ENCODE data around the gene TPSD1. TPM values are rescaled to one million over a fixed set of nuclear protein-coding genes. Genes with fewer than 3 reads are reported as not detected.
"Not testable (repeated sequence)": the region's sequence is repeated elsewhere in the genome, so short reads cannot be mapped to it uniquely, and the experiment has no call there.

TPSD1 gene
- polyA plus RNA-seq, 3 donors from 2014 or later = not detected

- H3K4me3 Mint-ChIP-seq; H3K4me1 Mint-ChIP-seq; H3K27me3 Mint-ChIP-seq (ENCODE audit: low read depth in 3 of 3); H3K9me3 Mint-ChIP-seq; H3K36me3 Mint-ChIP-seq; H3K27ac Mint-ChIP-seq: not testable (repeated sequence)
- DNase-seq = peak in 1 of 3 donors; percentile 13
Observed at GRCh38 chr16:1271724-1272413, 16.0 kb downstream of the TPSD1 start.

GRCh38 chr16:1272453-1273198 lies 16.8 kb downstream of the TPSD1 start:
- Mint-ChIP-seq H3K27ac (peak overlapping the region in 1 of 6 donors; percentile 30), H3K4me3 (no peak overlapping the region), H3K4me1 (peaks cover 0 to 5% of the 10 kb centered on the region in 2 donors), H3K36me3 (no peaks in the 10 kb centered on the region), H3K27me3 (ENCODE audit: low read depth in 3 of 3) (peaks cover 2 to 7% (median 5%) of the 10 kb centered on the region in 3 donors), H3K9me3 (no peaks in the 10 kb centered on the region)
- no peak for DNase-seq

DNA sequence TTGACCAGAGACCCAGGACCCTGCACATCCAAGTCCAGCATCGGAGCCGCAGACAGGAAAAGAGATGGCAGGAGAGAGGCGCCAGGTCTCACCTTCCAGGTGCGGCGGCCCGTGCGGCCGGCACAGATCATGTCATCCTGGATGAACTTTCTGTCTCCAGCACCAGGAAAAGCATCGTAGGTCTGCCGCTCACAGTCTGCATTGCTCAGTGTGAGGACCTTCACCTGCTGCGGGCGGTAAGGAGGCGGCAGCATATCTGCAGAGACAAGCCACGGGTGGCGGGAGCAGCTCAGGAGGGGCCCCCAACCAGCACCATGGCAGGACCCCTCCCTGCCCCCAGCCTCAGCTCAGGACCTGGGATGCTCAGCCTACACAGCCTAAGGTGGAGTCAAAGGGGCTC lies 17.9 kb downstream of the TPSD1 start:
- Mint-ChIP-seq H3K4me3 (no peak overlapping the region), H3K9me3 (no peaks in the 10 kb centered on the region), H3K36me3 (no peaks in the 10 kb centered on the region), H3K27me3 (ENCODE audit: low read depth in 3 of 3) (peaks cover 2 to 7% (median 5%) of the 10 kb centered on the region in 3 donors), H3K4me1 (peaks cover 0 to 5% of the 10 kb centered on the region in 2 donors), H3K27ac (no peak overlapping the region)
- no peak for DNase-seq

DNA sequence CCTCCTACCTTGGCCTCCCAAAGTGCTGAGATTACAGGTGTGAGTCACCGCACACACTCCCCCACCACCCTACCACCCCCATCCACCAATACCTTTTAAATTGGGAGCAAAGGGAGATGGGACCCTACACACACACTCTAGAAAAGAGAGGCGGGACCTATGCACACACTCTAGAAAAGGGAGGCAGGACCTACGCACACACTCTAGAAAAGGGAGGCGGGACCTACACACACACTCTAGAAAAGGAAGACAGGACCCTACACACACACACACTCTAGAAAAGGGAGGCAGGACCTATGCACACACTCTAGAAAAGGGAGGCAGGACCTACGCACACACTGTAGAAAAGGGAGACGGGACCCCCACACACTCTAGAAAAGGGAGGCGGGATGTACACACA lies 18.9 kb downstream of the TPSD1 start:
- Mint-ChIP-seq H3K9me3 (no peaks in the 10 kb centered on the region), H3K27me3 (ENCODE audit: low read depth in 3 of 3) (peaks cover 2 to 7% (median 5%) of the 10 kb centered on the region in 3 donors), H3K36me3 (no peaks in the 10 kb centered on the region), H3K27ac (no peak overlapping the region), H3K4me3 (no peak overlapping the region), H3K4me1 (peaks cover 0 to 5% of the 10 kb centered on the region in 2 donors)
- DNase-seq = no peak

GRCh38 chr16:1275791-1276579 lies 20.1 kb downstream of the TPSD1 start:
- H3K36me3 Mint-ChIP-seq = no peaks in the 10 kb centered on the region
- peaks cover 0 to 5% of the 10 kb centered on the region in 2 donors for H3K4me1 Mint-ChIP-seq
- DNase-seq = no peak
- H3K27ac Mint-ChIP-seq = no peak overlapping the region
- no peak overlapping the region for H3K4me3 Mint-ChIP-seq
- no peaks in the 10 kb centered on the region for H3K9me3 Mint-ChIP-seq
- peaks cover 0 to 7% (median 5%) of the 10 kb centered on the region in 3 donors for H3K27me3 Mint-ChIP-seq (ENCODE audit: low read depth in 3 of 3)

DNA sequence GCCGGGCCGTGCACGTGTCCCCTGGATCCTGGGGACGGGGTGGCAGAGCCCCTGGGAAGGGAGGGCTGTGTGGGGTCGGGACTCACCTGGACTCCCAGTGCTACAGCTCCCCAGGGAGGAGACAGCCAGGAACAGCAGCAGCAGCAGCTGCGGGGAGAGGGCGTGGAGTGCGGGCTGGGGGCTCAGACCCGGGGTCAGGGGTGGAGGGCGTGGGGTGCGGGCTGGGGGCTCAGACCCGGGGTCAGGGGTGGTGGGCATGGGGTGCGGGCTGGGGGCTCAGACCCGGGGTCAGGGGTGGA lies 20.7 kb downstream of the TPSD1 start:
- Mint-ChIP-seq H3K27ac (no peak overlapping the region), H3K27me3 (ENCODE audit: low read depth in 3 of 3) (peaks cover 0 to 7% (median 5%) of the 10 kb centered on the region in 3 donors), H3K9me3 (no peaks in the 10 kb centered on the region), H3K4me3 (no peak overlapping the region), H3K4me1 (peaks cover 0 to 4% of the 10 kb centered on the region in 2 donors), H3K36me3 (no peaks in the 10 kb centered on the region)
- DNase-seq = no peak

DNA sequence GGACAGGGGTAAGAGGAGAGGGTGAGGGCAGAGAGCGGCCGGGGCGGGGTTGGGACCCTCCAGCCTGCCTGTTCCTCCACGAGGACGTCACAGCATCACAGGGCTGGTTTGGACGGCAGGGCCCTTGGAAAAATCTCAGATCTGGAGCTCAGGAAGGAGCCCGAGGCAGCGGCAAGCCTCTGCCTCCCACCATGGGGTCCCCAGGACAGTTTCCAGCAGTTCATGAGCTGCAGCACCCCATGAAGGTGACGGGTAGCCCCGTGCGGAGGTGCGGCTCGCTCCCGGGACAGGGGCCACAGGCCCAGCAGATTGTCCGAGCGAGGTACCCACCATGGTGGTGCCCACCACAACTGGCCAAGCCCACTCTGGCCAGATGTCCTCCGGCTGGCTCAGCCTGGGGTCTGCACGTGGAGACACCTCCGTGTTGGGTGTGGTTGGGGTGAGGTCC lies 21.3 kb downstream of the TPSD1 start:
- no peak for DNase-seq
- Mint-ChIP-seq H3K4me3 (no peak overlapping the region), H3K27ac (no peak overlapping the region), H3K36me3 (no peaks in the 10 kb centered on the region), H3K27me3 (ENCODE audit: low read depth in 3 of 3) (peaks cover 0 to 7% (median 5%) of the 10 kb centered on the region in 3 donors), H3K9me3 (no peaks in the 10 kb centered on the region), H3K4me1 (peaks cover 0 to 2% of the 10 kb centered on the region in 2 donors)

- H3K4me3 Mint-ChIP-seq = no peak overlapping the region
- no peaks in the 10 kb centered on the region for H3K36me3 Mint-ChIP-seq
- no peaks in the 10 kb centered on the region for H3K4me1 Mint-ChIP-seq
- no peak for DNase-seq
- H3K27ac Mint-ChIP-seq = no peak overlapping the region
- peaks cover 0 to 7% (median 4%) of the 10 kb centered on the region in 3 donors for H3K27me3 Mint-ChIP-seq (ENCODE audit: low read depth in 3 of 3)
- no peaks in the 10 kb centered on the region for H3K9me3 Mint-ChIP-seq
Observed at GRCh38 chr16:1277617-1278282, 21.9 kb downstream of the TPSD1 start.

DNA sequence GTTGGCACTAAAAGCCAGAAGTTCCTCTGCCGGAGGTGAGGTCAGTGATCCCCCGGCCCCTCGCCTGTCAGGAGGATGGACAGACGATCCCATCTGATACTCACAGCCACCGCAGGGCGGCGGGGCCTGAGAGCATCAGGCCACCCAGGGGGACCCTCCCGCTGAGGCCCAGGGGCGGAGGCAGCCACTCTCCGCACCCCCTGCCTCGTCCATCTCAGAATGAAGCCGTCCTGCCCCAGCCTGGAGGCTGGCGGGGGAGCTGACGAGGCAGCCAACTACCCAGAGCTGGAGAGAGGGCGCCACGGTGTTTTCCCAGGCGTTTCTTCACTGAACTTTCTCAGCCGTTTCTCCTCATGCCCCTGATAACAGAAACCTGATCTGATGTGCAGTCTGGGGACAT lies 22.6 kb downstream of the TPSD1 start:
- Mint-ChIP-seq H3K27ac (no peak overlapping the region), H3K9me3 (no peaks in the 10 kb centered on the region), H3K4me1 (no peaks in the 10 kb centered on the region), H3K27me3 (ENCODE audit: low read depth in 3 of 3) (peaks cover 0 to 7% (median 2%) of the 10 kb centered on the region in 3 donors), H3K36me3 (no peaks in the 10 kb centered on the region), H3K4me3 (no peak overlapping the region)
- DNase-seq = no peak

GRCh38 chr16:1279081-1279944 lies 23.4 kb downstream of the TPSD1 start:
- no peak for DNase-seq
- Mint-ChIP-seq H3K4me1 (no peaks in the 10 kb centered on the region), H3K27ac (no peak overlapping the region), H3K9me3 (no peaks in the 10 kb centered on the region), H3K27me3 (ENCODE audit: low read depth in 3 of 3) (peaks cover under 1 to 7% (median 4%) of the 10 kb centered on the region in 3 donors), H3K4me3 (no peak overlapping the region), H3K36me3 (no peaks in the 10 kb centered on the region)

GRCh38 chr16:1279945-1280589 lies 24.2 kb downstream of the TPSD1 start:
- Mint-ChIP-seq H3K27ac (no peak overlapping the region), H3K4me3 (no peak overlapping the region), H3K36me3 (no peaks in the 10 kb centered on the region), H3K9me3 (no peaks in the 10 kb centered on the region), H3K27me3 (ENCODE audit: low read depth in 3 of 3) (peaks cover 2 to 4% (median 2%) of the 10 kb centered on the region in 3 donors), H3K4me1 (no peaks in the 10 kb centered on the region)
- no peak for DNase-seq

GRCh38 chr16:1280783-1281182 lies 24.9 kb downstream of the TPSD1 start:
- Mint-ChIP-seq H3K36me3 (no peaks in the 10 kb centered on the region), H3K9me3 (no peaks in the 10 kb centered on the region)

More at GRCh38 chr16:1280783-1281182, 24.9 kb downstream of the TPSD1 start:
- H3K4me3 Mint-ChIP-seq = no peak overlapping the region
- DNase-seq = no peak
- peaks cover 2 to 3% (median 2%) of the 10 kb centered on the region in 3 donors for H3K27me3 Mint-ChIP-seq (ENCODE audit: low read depth in 3 of 3)
- H3K27ac Mint-ChIP-seq = no peak overlapping the region
- no peaks in the 10 kb centered on the region for H3K4me1 Mint-ChIP-seq
